ENCODE results near the gene ITIH6.

ITIH6 gene

DNA sequence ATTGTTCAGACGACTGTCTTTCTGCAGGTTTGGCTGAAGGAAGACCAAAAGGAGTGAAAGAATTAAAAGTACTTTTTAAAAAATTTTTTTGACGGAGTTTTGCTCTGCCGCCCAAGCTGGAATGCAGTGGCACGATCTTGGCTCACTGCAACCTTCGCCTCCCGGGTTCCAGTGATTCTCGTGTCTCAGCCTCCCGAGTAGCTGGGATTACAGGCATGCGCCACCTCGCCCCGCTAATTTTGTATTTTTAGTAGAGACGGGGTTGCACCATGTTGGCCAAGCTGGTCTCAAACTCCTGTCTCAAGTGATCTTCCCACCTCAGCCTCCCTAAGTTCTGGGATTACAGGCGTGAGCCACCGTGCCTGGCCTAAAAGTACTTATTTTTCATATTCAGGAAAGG, 86.3 kb downstream of the ITIH6 start:
- no peak for DNase-seq (ENCODE audit: low spot score)

GRCh38 chrX:54710920-54711319, 87.1 kb downstream of the ITIH6 start:
- DNase-seq (ENCODE audit: low spot score), result no peak

GRCh38 chrX:54708404-54708803, 89.7 kb downstream of the ITIH6 start:
- DNase-seq (ENCODE audit: low spot score), result no peak

Data from putamen (tissue), 1 donor.